Lower leg skin (tissue), 4 donors: ENCODE results near the gene TTI1. TPM values are rescaled to one million over a fixed set of nuclear protein-coding genes. Genes with fewer than 3 reads are reported as not detected.
"Not testable (repeated sequence)": the region's sequence is repeated elsewhere in the genome, so short reads cannot be mapped to it uniquely, and the experiment has no call there.

Source experiments
- DNase-seq, 2 donors: peaks; one replicate each; pipeline ENCODE4 v3.0.0-alpha.2; 2019; ENCODE audit warnings: low spot score in 2 of 2
- H3K4me3 ChIP-seq: fragments of 200-600 bp; sonication (generic); 2 replicates; pipeline ENCODE4 v1.5.1; 2017; ENCODE audit warnings: mild to moderate bottlenecking, low read depth; ENCODE audit not compliant: poor library complexity, severe bottlenecking
- CTCF ChIP-seq, 3 donors: fragments of 450-650 bp; IDR thresholded peaks; one replicate each; pipeline ENCODE4 v1.5.1; 2016; ENCODE audit warnings: antibody characterized with exemption in 3 of 3, mild to moderate bottlenecking in 3 of 3, moderate library complexity in 2 of 3
- POLR2A ChIP-seq, 2 donors: fragments of 450-650 bp; IDR thresholded peaks; one replicate each; pipeline ENCODE4 v1.6.1; 2016 to 2017; ENCODE audit warnings: antibody characterized with exemption in 2 of 2, mild to moderate bottlenecking in 1 of 2, moderate library complexity in 1 of 2
- WGBS, 2 donors: methylation state at CpG; one replicate each; pipeline ENCODE4 v1.1.5; 2018; 5-methylcytosine and 5-hydroxymethylcytosine counted together
- intact Hi-C: fragments of 100-400 bp; cut with DNase I; formaldehyde crosslinking; loops from one replicate; pipeline ENCODE4 v1.15.0; 2023; ENCODE audit warnings: low total_unique reads
- total RNA-seq, 4 donors: library from RNA; depleted of rRNA; stranded (reverse); fragments of >200 nt; gene quantifications; one replicate each; pipeline ENCODE4 v1.1.0, GENCODE V29; 2016

Gene TTI1
- total RNA-seq, 4 donors from 2014 or later: 11.3 to 15.1 (median 13.4) TPM

- H3K4me3 ChIP-seq: no peak overlapping the region
- DNase-seq: no peak
- WGBS, 2 donors: 86 to 93% methylated on average over 2 of the region's 2 CpGs
- intact Hi-C loops: no loop called here
- TF ChIP-seq CTCF (IDR thresholded peaks at IDR 0.05) (no peak), POLR2A (IDR thresholded peaks at IDR 0.05) (no peak)
Observed at GRCh38 chr20:38021087-38021772, 12.0 kb downstream of the TTI1 start.

GRCh38 chr20:38018385-38018784, 14.9 kb downstream of the TTI1 start:
- H3K4me3 ChIP-seq: no peak overlapping the region
- intact Hi-C loops: no loop called here

GRCh38 chr20:38017959-38018358, 15.3 kb downstream of the TTI1 start:
- H3K4me3 ChIP-seq: no peak overlapping the region
- DNase-seq: no peak
- TF ChIP-seq CTCF (IDR thresholded peaks at IDR 0.05) (no peak), POLR2A (IDR thresholded peaks at IDR 0.05) (no peak)
- WGBS, 2 donors: 94 to 98% methylated on average over 1 of the region's 1 CpG
- intact Hi-C loops: no loop called here

More at GRCh38 chr20:38018385-38018784, 14.9 kb downstream of the TTI1 start:
- no peak for DNase-seq
- TF ChIP-seq POLR2A (IDR thresholded peaks at IDR 0.05) (no peak), CTCF (IDR thresholded peaks at IDR 0.05) (no peak)
- 97 to 99% methylated on average over 2 of the region's 2 CpGs for WGBS, 2 donors

- no peak for DNase-seq
- H3K4me3 ChIP-seq: no peak overlapping the region
- intact Hi-C loops: no loop called here
Observed at GRCh38 chr20:38013887-38014286, 19.4 kb downstream of the TTI1 start.

GRCh38 chr20:38012332-38012731, 20.9 kb downstream of the TTI1 start:
- H3K4me3 ChIP-seq: no peak overlapping the region
- DNase-seq: no peak
- 95 to 97% methylated on average over 8 of the region's 8 CpGs for WGBS, 2 donors
- intact Hi-C loops: no loop called here
- TF ChIP-seq CTCF (IDR thresholded peaks at IDR 0.05) (no peak), POLR2A (IDR thresholded peaks at IDR 0.05) (no peak)

More at GRCh38 chr20:38013887-38014286, 19.4 kb downstream of the TTI1 start:
- whole genome bisulfite sequencing, 2 donors: 81 to 88% methylated on average over 2 of the region's 2 CpGs
- TF ChIP-seq CTCF (IDR thresholded peaks at IDR 0.05) (no peak), POLR2A (IDR thresholded peaks at IDR 0.05) (no peak)

GRCh38 chr20:38011696-38012095, 21.6 kb downstream of the TTI1 start:
- no peak overlapping the region for H3K4me3 ChIP-seq
- DNase-seq: no peak
- TF ChIP-seq POLR2A (IDR thresholded peaks at IDR 0.05) (no peak), CTCF (IDR thresholded peaks at IDR 0.05) (no peak)
- intact Hi-C loops: no loop called here
- 94 to 95% methylated on average over 5 of the region's 5 CpGs for WGBS, 2 donors

GRCh38 chr20:38009416-38009815, 23.8 kb downstream of the TTI1 start:
- DNase-seq, H3K4me3 ChIP-seq, intact Hi-C loops: not testable (repeated sequence)
- 95 to 97% methylated on average over 5 of the region's 5 CpGs for WGBS, 2 donors
